GM08714 (cell line): ENCODE measurements around the gene CILP2.

ENCODE experiments used
- H3K4me3 ChIP-seq: fragments of 200-500 bp; sonication (Bioruptor generic); 2 replicates; pipeline ENCODE4 v1.5.1; 2014; ENCODE audit warnings: mild to moderate bottlenecking, low read length, inconsistent platforms
- ZNF274 ChIP-seq: IDR thresholded peaks from 2 replicates; pipeline ENCODE4 v1.6.1; 2012; ENCODE audit warnings: mild to moderate bottlenecking, low read depth, low read length

The CILP2 gene

DNA sequence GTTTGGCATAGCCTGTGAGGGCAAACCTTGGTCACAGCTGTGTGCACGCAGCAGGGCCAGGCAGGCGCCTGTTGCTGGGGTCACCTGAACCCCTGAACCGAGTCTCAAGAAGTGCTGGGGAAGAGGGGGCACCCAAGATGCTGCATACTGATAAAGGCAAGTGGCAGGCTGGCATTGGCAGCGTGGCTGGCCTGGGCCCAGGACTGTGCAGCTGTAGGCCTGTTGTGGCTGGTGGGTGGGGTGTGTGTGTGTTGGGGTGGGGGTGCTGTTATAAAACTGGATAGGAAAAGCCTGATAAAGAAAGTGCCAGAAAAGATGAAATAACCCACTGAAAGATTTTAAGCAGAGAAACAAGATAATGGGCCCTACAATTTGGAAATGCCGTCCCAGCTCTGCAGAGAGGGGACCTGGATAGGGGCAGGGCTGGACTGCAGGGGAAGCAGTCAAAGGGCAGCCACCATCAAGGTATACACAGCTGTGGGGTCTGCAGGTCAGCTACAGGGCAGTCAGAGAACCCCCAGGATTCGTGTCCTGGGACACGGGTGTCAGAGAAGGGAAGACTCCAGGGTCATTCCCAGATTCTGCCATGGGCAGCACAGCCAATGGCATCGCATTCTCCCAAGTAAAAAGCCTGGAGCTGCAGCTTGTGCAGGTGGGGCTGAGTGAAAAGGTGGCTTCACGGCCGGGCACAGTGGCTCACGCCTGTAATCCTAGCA lies 33.2 kb downstream of the CILP2 start:
- H3K4me3 ChIP-seq = no peak overlapping the region
- TF ChIP-seq ZNF274 = no peak

DNA sequence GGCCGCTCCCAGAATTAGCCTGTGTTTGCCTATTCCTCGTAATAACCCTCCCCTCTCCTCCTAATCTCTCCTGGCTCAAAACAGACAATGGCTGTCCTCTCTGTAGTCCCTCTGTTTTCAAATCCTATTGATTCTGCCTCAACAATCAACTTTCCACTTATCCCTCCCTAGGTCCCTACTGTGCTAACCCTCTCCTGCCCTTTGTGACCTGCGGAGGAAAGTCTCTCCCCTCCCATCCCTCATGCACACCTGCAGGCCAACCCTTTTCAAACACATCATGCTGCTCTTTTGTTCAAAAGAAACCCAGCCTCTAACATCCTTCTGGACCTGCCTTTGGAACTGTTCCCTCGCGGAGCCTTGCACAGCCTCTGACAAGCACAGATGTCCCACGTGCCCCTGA lies 37.3 kb downstream of the CILP2 start:
- no peak for TF ChIP-seq ZNF274
- no peak overlapping the region for H3K4me3 ChIP-seq

DNA sequence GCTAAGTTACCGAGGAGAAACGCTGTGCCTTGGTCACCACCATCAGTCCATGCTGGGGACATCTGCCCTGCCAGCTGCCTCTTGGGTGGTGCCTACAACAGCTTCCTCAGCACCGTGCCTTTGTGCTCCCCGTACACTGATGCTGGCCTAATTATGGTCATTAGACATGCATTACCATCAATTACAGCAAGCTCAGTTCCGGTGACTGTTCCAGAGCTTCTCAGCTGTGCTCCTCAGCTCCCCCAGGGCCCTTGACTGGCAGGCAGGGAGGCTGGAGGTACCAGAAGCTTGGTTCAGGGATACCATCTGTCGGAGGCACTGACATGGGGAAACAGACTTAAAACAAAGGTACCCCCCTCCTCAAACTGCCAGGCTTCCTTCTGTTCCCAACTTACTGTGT lies 40.2 kb downstream of the CILP2 start:
- TF ChIP-seq ZNF274 = no peak
- H3K4me3 ChIP-seq = no peak overlapping the region

DNA sequence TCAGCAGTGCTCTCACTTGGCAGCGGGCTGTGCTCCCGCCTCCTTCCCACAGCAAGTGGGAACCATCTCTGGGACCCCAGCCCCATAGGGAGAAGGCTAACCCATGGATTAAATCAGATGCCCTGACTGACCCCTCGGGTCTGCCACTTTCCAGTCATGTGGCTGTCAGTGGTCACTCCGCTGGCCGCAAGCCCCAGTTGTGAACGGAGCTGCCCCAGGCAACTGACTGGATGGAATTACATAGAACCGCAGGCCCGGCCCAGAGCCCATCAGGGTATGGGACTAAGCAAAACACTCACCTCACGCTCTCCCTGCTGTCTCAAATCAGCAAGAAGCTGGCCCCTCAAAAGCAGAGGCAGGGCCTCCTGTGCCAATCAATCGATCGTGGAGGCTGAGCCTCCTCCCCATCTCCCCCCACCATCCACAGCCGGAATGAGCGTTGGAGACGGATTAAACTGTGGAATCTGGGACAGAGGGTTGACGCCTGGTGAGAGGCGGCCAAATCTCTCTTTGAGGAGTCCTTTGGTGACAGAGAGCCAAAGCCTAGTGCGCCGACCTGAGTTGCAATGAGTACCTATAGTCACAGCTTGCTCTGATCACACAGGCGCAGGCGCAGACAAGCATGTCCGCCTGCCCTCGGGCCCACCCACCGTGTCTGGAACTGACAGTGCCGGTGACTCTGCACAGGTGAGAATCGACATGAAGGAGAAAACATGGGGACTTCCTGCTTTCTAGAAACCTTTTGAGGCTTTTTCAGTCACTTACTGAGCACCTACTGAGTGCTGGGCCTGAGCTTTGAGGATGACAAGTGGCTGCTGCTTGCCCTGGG lies 41.7 kb downstream of the CILP2 start:
- no peak overlapping the region for H3K4me3 ChIP-seq
- TF ChIP-seq ZNF274 = no peak

DNA sequence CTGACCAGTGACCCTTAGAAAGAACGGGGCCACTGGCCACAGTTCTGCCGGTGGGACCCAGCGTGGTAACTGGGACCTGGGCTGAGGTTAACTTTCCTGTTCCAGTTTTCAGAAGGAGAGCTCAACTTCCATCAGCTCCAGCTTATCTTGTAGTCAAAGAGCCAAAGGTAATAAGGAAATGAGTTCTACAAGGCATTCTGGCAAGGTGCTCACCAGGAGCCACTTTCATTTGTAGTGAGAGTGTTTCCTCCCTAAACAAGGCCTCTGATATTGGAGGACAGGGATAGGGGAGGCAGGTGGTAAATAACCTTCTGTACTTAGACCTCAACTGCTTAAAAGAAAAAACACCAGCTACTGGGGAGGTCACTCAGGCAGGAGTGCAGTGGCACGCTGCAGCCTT lies 42.4 kb downstream of the CILP2 start:
- no peak overlapping the region for H3K4me3 ChIP-seq

DNA sequence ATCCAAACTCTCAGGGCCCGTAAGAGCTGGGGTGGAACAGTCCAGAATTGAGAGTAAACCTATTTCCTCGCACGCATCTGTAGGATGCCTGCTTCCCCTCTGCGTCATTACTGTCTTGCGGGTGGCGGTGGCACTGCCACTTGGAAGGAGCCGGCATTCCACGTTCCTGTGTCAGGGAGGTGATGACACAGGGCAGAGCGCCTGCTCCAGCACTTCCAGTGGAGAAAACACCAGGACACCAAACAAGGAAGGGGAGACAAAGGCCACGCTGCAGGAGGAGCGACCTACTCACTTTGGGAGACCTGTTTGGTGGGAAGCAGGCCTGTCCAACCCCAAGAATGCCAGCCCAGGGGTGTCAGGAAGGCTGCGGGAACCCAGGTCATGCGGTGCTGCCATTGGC lies 43.3 kb downstream of the CILP2 start:
- no peak overlapping the region for H3K4me3 ChIP-seq
- no peak for TF ChIP-seq ZNF274

More for the DNA sequence above, 42.4 kb downstream of the CILP2 start:
- TF ChIP-seq ZNF274 = no peak

DNA sequence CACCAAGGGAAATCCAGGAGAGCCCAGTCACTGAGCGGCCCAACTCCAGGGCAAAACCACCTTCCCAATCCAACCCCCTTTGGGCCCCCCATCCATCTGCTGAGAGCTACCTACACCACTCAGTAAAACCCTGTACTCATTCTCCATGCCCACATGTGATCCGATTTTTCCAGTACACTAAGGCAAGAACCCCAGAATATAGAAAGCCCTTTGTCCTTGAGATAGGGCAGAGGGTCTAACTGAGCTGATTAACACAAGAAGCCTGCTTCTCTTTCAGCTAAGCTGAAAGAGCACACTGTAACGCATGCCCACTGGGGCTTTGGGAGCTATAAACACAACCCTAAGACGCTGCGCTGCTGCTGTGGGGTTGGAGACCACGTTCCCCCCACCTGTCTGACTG lies 44.4 kb downstream of the CILP2 start:
- no peak overlapping the region for H3K4me3 ChIP-seq
- no peak for TF ChIP-seq ZNF274

DNA sequence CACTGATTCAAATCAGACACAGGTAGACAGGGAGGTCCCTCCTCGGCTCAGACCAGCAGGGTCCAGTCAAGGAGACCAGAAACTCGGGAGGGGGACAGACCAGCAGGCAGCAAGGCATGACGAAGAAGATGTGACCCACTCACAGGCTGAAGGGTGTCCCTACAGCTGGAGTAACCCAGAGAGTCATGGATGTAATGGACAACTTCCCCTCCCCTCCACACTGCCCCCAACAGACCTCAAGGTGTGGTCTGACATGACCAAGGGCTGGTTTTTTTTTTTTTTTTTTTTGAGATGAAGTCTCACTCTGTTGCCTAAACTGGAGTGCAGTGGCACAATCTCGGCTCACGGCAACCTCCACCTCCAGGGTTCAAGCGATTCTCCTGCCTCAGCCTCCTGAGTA lies 46.3 kb downstream of the CILP2 start:
- no peak for TF ChIP-seq ZNF274
- H3K4me3 ChIP-seq = no peak overlapping the region

DNA sequence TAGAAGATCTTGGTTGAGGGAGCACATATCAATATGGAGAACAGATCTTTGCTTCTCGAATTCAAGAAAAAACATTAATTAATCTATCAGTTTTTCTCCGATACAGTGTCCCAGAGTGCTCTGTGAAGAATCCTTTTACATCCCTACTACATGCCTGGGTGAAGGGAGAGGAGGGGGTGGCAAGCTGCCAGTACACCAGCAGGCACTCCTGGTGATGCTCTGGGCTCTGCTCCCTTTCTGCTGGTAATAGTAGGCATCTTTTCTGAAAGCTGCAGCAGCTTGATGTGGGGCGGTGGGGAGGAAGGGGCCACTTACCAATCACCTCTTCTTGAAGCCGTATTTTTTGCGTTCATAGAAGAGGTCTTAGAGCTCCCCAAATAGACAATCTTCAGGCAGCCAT lies 49.7 kb downstream of the CILP2 start:
- no peak for TF ChIP-seq ZNF274
- no peak overlapping the region for H3K4me3 ChIP-seq

DNA sequence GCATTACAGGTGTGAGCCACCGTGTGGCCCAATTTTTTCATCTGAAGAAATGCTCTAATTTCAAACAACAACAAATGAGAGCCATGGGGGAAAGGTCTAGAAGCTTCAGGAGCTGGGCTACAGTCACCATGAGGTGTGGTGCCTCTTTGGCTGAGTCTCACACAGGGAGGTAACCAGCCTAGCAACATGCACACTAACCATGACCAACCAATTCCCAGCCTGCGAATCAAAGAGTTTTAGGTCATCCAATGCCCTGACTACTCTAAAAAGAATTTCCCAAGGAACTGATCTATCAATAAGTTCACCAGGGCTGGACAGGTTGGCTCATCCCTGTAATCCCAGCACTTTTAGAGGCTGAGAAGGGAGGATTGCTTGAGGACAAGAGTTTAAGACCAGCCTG lies 50.5 kb downstream of the CILP2 start:
- no peak for TF ChIP-seq ZNF274

DNA sequence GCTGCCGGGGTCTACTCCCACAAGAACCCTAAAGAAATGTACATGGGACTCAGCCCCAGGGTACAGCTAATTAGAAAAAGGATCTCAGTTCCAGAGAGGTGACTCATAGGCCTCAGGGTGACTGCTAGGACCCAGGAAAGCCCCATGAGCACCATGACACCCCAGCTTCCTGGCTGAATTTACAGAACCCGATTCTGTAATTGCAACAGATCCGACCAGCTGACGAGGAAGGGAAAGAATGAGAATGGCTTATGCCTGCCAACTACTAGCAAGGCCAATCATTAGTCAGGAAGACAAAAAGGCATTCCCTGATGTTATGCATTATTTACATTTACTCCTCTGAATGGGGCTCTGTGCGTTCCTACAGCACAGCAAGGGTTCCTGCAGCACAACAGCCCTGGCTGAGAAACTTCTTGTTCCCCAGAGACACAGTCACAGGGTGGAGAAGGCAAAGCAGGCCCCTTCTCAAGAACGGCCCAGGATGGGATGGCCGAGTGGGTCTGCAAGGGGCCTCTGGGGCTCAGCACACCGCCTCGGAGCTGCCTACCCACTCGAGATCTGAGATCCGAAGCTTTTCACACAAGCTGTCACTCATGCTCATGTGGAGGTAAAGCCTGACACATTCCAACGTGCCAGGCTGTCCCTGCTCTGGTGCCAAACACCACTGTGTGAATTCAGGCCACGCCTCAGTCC lies 53.2 kb downstream of the CILP2 start:
- TF ChIP-seq ZNF274 = no peak
- no peak overlapping the region for H3K4me3 ChIP-seq

More for the DNA sequence above, 50.5 kb downstream of the CILP2 start:
- H3K4me3 ChIP-seq = no peak overlapping the region

DNA sequence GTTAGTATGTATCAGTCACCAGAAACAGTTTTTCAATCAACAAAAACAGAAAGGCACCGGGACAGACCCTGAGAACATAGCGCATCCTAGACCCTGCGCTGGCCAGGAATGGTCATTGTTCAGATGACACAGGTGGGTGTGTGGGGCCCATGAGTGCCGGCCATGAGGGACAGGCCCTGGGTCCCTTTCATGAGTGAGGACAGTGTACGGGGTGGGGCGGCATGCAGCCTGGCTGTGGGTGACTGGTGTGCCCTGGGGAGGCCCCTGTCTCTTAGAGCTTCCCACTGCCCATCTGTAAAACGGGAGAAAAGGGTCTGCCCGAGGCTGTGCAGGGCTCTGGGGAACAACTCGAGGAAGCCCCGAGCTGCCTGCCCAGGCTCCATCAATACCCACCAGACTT lies 54.6 kb downstream of the CILP2 start:
- H3K4me3 ChIP-seq = no peak overlapping the region
- no peak for TF ChIP-seq ZNF274

DNA sequence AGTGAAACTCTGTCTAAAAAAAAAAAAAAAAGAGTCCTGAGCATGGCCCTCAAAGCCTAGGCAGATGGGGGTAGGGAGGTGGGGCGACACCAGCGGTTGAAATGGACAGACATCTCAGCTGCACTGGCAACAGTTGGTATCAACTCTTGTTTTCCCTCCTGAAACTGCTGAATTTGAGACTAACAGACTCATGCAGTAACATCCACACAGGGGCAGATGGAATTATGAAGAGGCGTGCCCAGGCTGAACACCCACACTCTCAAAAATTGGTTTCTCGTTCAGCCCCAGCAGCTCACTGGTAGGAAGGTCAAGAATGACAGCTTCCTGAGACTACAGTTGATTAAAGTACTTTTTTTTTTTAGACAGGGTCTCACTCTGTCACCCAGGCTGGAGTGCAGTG lies 56.3 kb downstream of the CILP2 start:
- TF ChIP-seq ZNF274 = no peak
- H3K4me3 ChIP-seq = no peak overlapping the region

DNA sequence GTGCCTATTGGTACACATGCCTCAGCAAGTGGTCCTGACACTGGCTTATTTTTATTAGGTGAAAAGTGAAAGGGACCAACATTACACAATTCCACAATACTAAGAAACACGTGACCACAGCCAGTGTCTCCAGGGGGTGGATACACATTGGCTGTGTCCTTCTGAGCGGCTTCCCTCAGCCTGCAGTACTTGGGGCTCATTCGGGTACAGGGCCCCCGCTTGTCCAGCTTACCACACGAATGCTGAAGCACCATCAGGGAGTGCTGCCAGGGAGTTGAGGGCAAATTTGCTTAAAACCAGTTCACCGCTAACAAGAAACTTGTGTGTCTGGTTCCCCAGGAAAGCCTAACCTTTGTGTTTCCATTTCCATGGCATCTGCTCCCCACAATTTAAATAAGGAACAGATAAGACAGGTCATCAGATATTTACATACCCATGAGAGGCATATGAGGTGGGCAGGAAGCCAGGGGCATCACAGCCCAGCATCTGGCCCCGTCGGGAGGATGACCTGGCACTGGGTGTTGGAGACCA lies 57.2 kb downstream of the CILP2 start:
- TF ChIP-seq ZNF274 = no peak
- H3K4me3 ChIP-seq = no peak overlapping the region
